HCT116 (cell line): ENCODE results near the gene CHST11. TPM values are rescaled to one million over a fixed set of nuclear protein-coding genes. Genes with fewer than 3 reads are reported as not detected.

ENCODE experiments used
- ATAC-seq: fragments of 200-7000 bp; cut with Tn5 transposase; 2 replicates; pipeline ENCODE4 v1.9.1; 2020; ENCODE audit warnings: mild to moderate bottlenecking, moderate library complexity
- BruUV-seq: library from RNA; stranded (reverse); fragments of 400-500 nt; replicated peaks from 2 replicates; lab custom pipeline; 2021; lab: Mats Ljungman, UMichigan
- CTCF ChIA-PET: fragments of 300-600 bp; sonication (Branson Sonifier 250); formaldehyde crosslinking; loops from one replicate; lab custom pipeline; 2021; ENCODE audit warnings: antibody characterized with exemption; lab: Charles Lee
- POLR2A ChIA-PET: fragments of 300-600, 350-600 bp; sonication (Branson Sonifier 250); formaldehyde crosslinking; loops from one replicate; lab custom pipeline; 2021; ENCODE audit warnings: antibody characterized with exemption; lab: Charles Lee
- RAD21 ChIA-PET, 2 experiments: fragments of 300-600 bp; sonication (Branson Sonifier 250); formaldehyde crosslinking; loops; one replicate each; lab custom pipeline; 2023; ENCODE audit warnings: low total read pairs in 2 of 2; ENCODE audit not compliant: uncharacterized antibody in 2 of 2, unreplicated experiment in 2 of 2, low non-redundant PET in 1 of 2; lab: Charles Lee
- DNase-seq: peaks from one replicate; pipeline ENCODE4 v3.0.0-alpha.2; 2010; ENCODE audit warnings: low read depth, low spot score
- H2AFZ ChIP-seq: fragments of 200-600 bp; shearing (Covaris generic), sonication (generic); 2 replicates; pipeline ENCODE4 v1.6.1; 2017; ENCODE audit warnings: low read depth, mixed run types, mixed read lengths, antibody characterized with exemption, low read length; ENCODE audit not compliant: poor library complexity, severe bottlenecking
- H3K27ac ChIP-seq: 2 replicates; pipeline ENCODE4 v1.5.1; 2012; ENCODE audit warnings: low read depth, low read length
- H3K27me3 ChIP-seq: fragments of 200-600 bp; sonication (generic); 2 replicates; pipeline ENCODE4 v1.6.1; 2016; ENCODE audit warnings: mixed run types, low read length, mixed read lengths; ENCODE audit not compliant: insufficient read depth
- H3K36me3 ChIP-seq, 2 experiments: fragments of 200-500 bp in 1 of 2; fragments of 200-600 bp in 1 of 2; sonication (Bioruptor generic) in 1 of 2; sonication (generic) in 1 of 2; 2 replicates each; pipeline versions ENCODE4 v1.5.1 to v1.6.1; 2014 to 2016; ENCODE audit warnings: low read length in 2 of 2, inconsistent platforms in 1 of 2, mixed read lengths in 1 of 2, mixed run types in 1 of 2; ENCODE audit not compliant: insufficient read depth in 2 of 2, control insufficient read depth in 1 of 2
- H3K4me1 ChIP-seq, 2 experiments: fragments of 200-600 bp in 1 of 2; sonication (generic) in 1 of 2; 2 replicates each; pipeline versions ENCODE4 v1.5.1 to v1.6.1; 2012 to 2017; ENCODE audit warnings: low read length in 2 of 2, inconsistent platforms in 1 of 2, mild to moderate bottlenecking in 1 of 2, mixed read lengths in 1 of 2, mixed run types in 1 of 2, moderate library complexity in 1 of 2; ENCODE audit not compliant: insufficient read depth in 2 of 2, control insufficient read depth in 1 of 2
- H3K4me2 ChIP-seq: fragments of 200-600 bp; sonication (generic); 2 replicates; pipeline ENCODE4 v1.6.1; 2017; ENCODE audit warnings: mixed run types, low read length, mixed read lengths
- H3K4me3 ChIP-seq, 2 experiments: fragments of 200-600 bp in 1 of 2; sonication (generic) in 1 of 2; replicated peaks in 1 of 2; 2 replicates each; pipeline ENCODE4 v1.5.1; 2011 to 2016; ENCODE audit warnings: low read length in 2 of 2, control low read depth in 1 of 2, low read depth in 1 of 2, mild to moderate bottlenecking in 1 of 2, mixed read lengths in 1 of 2, mixed run types in 1 of 2
- H3K79me2 ChIP-seq: fragments of 200-600 bp; sonication (generic); 2 replicates; pipeline ENCODE4 v1.6.1; 2017; ENCODE audit warnings: mild to moderate bottlenecking, mixed run types, low read length, moderate library complexity, mixed read lengths; ENCODE audit not compliant: insufficient read depth
- H3K9ac ChIP-seq: fragments of 200-600 bp; sonication (generic); 2 replicates; pipeline ENCODE4 v1.6.1; 2016; ENCODE audit warnings: low read length, mixed read lengths
- H3K9me2 ChIP-seq: fragments of 200-600 bp; sonication (generic), shearing (Covaris generic); 2 replicates; pipeline ENCODE4 v1.6.1; 2017; ENCODE audit warnings: mixed run types, mild to moderate bottlenecking, moderate library complexity; ENCODE audit not compliant: insufficient read depth
- H3K9me3 ChIP-seq, 2 experiments: fragments of 200-500 bp in 1 of 2; fragments of 200-600 bp in 1 of 2; sonication (Bioruptor generic) in 1 of 2; sonication (generic) in 1 of 2; 2 replicates each; pipeline ENCODE4 v1.6.1; 2014 to 2017; ENCODE audit warnings: low read length in 2 of 2, mixed read lengths in 2 of 2, inconsistent platforms in 1 of 2, low read depth in 1 of 2, mild to moderate bottlenecking in 1 of 2, mixed run types in 1 of 2, moderate library complexity in 1 of 2; ENCODE audit not compliant: control insufficient read depth in 1 of 2, insufficient read depth in 1 of 2
- H4K20me1 ChIP-seq: fragments of 200-600 bp; sonication (generic), shearing (Covaris generic); 2 replicates; pipeline ENCODE4 v1.6.1; 2017; ENCODE audit warnings: mixed run types, mild to moderate bottlenecking, moderate library complexity; ENCODE audit not compliant: insufficient read depth
- CBX3 ChIP-seq: IDR thresholded peaks from 2 replicates; pipeline ENCODE4 v1.6.1; 2012; ENCODE audit warnings: low read depth
- CTCF ChIP-seq, 3 experiments: fragments of 200-600 bp in 1 of 3; sonication (generic) in 1 of 3; IDR thresholded peaks in 2 of 3; conservative IDR thresholded peaks in 1 of 3; 2 replicates each; pipeline ENCODE4 v1.5.1; 2012 to 2017; ENCODE audit warnings: low read depth in 2 of 3, low read length in 2 of 3, antibody characterized with exemption in 1 of 3, borderline replicate concordance in 1 of 3, control low read depth in 1 of 3, mild to moderate bottlenecking in 1 of 3, mixed read lengths in 1 of 3, mixed run types in 1 of 3, moderate library complexity in 1 of 3; ENCODE audit not compliant: insufficient read depth in 1 of 3
- EGR1 ChIP-seq: IDR thresholded peaks from 2 replicates; pipeline ENCODE4 v1.6.1; 2012; ENCODE audit warnings: low read depth
- ELF1 ChIP-seq: IDR thresholded peaks from 2 replicates; pipeline ENCODE4 v1.6.1; 2012; ENCODE audit warnings: low read depth, borderline replicate concordance
- FOSL1 ChIP-seq: IDR thresholded peaks from 2 replicates; pipeline ENCODE4 v1.6.1; 2012; ENCODE audit warnings: low read depth
- JUND ChIP-seq: IDR thresholded peaks from 2 replicates; pipeline ENCODE4 v1.6.1; 2012
- POLR2A ChIP-seq: IDR thresholded peaks from 2 replicates; pipeline ENCODE4 v1.7.0; 2011; ENCODE audit warnings: borderline replicate concordance; ENCODE audit not compliant: insufficient read depth, insufficient read length; ENCODE audit errors: extremely low read depth
- REST ChIP-seq: IDR thresholded peaks from 2 replicates; pipeline ENCODE4 v1.6.1; 2012; ENCODE audit warnings: low read depth
- SIN3A ChIP-seq: IDR thresholded peaks from 2 replicates; pipeline ENCODE4 v1.6.1; 2012; ENCODE audit warnings: low read depth
- YY1 ChIP-seq: IDR thresholded peaks from 2 replicates; pipeline ENCODE4 v1.6.1; 2011; ENCODE audit warnings: low read length, low read depth, moderate library complexity, mild to moderate bottlenecking; ENCODE audit not compliant: insufficient replicate concordance; ENCODE audit errors: extremely low read depth
- ZFX ChIP-seq: fragments of 450-650 bp; IDR thresholded peaks from 2 replicates; pipeline ENCODE4 v1.6.1; 2017
- ZNF274 ChIP-seq: fragments of 200-500 bp; sonication (Bioruptor generic); IDR thresholded peaks from 2 replicates; pipeline ENCODE4 v1.6.1; 2014; ENCODE audit warnings: mild to moderate bottlenecking, low read depth, low read length, inconsistent platforms
- intact Hi-C: fragments of 100-400 bp; cut with micrococcal nuclease; formaldehyde crosslinking; loops from 2 replicates; pipeline ENCODE4 v1.10.0; 2022
- total RNA-seq: library from RNA; stranded (reverse); gene quantifications from one replicate; pipeline ENCODE4 v1.2.1, GENCODE V29; 2021; ENCODE audit not compliant: unreplicated experiment
- TF ChIP-seq, protein P1 (sequence below): IDR thresholded peaks from 2 replicates; pipeline ENCODE4 v1.6.1; 2012
- TF ChIP-seq, protein P2 (sequence below): IDR thresholded peaks from 2 replicates; pipeline ENCODE4 v1.6.1; 2011; ENCODE audit warnings: mild to moderate bottlenecking, low read length, moderate library complexity; ENCODE audit not compliant: insufficient replicate concordance; ENCODE audit errors: extremely low read depth

CHST11 gene
- total RNA-seq, 1 experiment from 2014 or later = 10.1 TPM

DNA sequence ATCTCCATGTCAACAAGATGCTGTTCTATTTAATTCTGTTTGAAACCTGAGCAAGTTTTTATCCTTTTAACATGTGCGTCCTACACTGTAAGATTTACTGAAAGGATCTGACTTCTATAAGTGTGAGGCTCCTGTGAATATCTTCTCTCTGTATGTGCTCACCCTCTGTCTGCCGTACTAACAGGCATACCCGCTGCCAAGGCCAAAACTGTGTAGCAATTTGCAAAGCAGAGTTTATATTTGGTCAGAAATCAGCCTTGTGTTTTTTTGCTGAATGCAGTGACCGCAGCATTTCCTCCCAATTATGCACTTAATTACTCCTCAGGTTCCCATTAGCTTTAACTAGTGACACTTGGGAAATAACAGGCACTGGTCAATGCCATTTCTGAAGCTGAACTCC, 12.3 kb downstream of the CHST11 start:
- DNase-seq (no peak), ATAC-seq (no peak)
- no peaks in the 10 kb centered on the region for H3K27me3 ChIP-seq
- H4K20me1 ChIP-seq = no peaks in the 10 kb centered on the region
- intact Hi-C loops = no loop called here
- CTCF ChIA-PET = no interaction called here
- no peaks in the 10 kb centered on the region for H3K36me3 ChIP-seq
- POLR2A ChIA-PET = no interaction called here
- H3K4me3 ChIP-seq = no peak overlapping the region
- no TSS peak for BruUV-seq
- no peaks in the 10 kb centered on the region; the same call in 1 of the 2 replicates for H3K79me2 ChIP-seq
- no peak overlapping the region for H3K27ac ChIP-seq
- H3K9me2 ChIP-seq = no peaks in the 10 kb centered on the region
- RAD21 ChIA-PET = no interaction called here
- no peaks in the 10 kb centered on the region for H3K9me3 ChIP-seq
- no peak overlapping the region for H3K4me2 ChIP-seq
- no peak overlapping the region for H3K9ac ChIP-seq
- H2AFZ ChIP-seq = no peak overlapping the region
- TF ChIP-seq, protein P1, sequence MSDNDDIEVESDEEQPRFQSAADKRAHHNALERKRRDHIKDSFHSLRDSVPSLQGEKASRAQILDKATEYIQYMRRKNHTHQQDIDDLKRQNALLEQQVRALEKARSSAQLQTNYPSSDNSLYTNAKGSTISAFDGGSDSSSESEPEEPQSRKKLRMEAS = no peak
- TF ChIP-seq ELF1 (no peak), REST (no peak), SIN3A (no peak), YY1 (no peak), FOSL1 (no peak), CBX3 (no peak), ZFX (no peak), CTCF (IDR thresholded peaks at IDR 0.05 in 2 of 3, conservative IDR thresholded peaks at IDR 0.05 in 1 of 3; ENCODE audit: borderline replicate concordance in 1 of 3, insufficient read depth in 1 of 3, low read depth in 2 of 3, low read length in 2 of 3) (no peak), ZNF274 (no peak), JUND (no peak), EGR1 (no peak), POLR2A (no peak)
- TF ChIP-seq, protein P2, sequence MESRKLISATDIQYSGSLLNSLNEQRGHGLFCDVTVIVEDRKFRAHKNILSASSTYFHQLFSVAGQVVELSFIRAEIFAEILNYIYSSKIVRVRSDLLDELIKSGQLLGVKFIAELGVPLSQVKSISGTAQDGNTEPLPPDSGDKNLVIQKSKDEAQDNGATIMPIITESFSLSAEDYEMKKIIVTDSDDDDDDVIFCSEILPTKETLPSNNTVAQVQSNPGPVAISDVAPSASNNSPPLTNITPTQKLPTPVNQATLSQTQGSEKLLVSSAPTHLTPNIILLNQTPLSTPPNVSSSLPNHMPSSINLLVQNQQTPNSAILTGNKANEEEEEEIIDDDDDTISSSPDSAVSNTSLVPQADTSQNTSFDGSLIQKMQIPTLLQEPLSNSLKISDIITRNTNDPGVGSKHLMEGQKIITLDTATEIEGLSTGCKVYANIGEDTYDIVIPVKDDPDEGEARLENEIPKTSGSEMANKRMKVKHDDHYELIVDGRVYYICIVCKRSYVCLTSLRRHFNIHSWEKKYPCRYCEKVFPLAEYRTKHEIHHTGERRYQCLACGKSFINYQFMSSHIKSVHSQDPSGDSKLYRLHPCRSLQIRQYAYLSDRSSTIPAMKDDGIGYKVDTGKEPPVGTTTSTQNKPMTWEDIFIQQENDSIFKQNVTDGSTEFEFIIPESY = no peak
- peaks cover 0 to 3% of the 10 kb centered on the region in 2 experiments; a peak in 1 of 4 replicates for H3K4me1 ChIP-seq
